ENCODE results near the gene STX17.

Gene STX17

DNA sequence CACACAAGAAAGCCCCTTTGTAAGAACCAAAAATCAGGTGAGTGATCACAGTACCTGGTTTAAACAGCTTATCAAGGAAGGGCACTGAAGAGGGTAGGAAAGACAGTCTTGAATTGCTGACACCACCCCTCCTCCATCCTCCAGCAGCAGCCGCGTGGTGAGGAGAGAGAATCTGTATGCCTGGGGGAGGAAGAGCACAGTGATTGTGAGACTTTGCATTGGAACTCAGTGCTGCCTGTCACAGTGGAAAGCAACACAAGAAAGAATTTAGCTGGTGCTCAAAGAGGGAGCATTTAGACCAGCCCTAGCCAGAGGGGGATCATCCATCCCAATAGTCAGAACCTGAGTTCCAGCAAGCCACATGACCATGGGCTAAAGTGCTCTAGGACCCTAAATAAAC lies 11.6 kb upstream of the STX17 start:
- no peaks in the 10 kb centered on the region for H3K36me3 Mint-ChIP-seq (ENCODE audit: low read depth)
- H3K27me3 Mint-ChIP-seq (ENCODE audit: low read depth): peaks cover 8% of the 10 kb centered on the region
- no peak overlapping the region for H3K27ac Mint-ChIP-seq
- no peaks in the 10 kb centered on the region for H3K4me1 Mint-ChIP-seq
- TF ChIP-seq, protein P1, sequence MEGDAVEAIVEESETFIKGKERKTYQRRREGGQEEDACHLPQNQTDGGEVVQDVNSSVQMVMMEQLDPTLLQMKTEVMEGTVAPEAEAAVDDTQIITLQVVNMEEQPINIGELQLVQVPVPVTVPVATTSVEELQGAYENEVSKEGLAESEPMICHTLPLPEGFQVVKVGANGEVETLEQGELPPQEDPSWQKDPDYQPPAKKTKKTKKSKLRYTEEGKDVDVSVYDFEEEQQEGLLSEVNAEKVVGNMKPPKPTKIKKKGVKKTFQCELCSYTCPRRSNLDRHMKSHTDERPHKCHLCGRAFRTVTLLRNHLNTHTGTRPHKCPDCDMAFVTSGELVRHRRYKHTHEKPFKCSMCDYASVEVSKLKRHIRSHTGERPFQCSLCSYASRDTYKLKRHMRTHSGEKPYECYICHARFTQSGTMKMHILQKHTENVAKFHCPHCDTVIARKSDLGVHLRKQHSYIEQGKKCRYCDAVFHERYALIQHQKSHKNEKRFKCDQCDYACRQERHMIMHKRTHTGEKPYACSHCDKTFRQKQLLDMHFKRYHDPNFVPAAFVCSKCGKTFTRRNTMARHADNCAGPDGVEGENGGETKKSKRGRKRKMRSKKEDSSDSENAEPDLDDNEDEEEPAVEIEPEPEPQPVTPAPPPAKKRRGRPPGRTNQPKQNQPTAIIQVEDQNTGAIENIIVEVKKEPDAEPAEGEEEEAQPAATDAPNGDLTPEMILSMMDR (IDR thresholded peaks at IDR 0.05; ENCODE audit: unreplicated experiment in 3 of 3): no peak
- H3K9me3 Mint-ChIP-seq: no peaks in the 10 kb centered on the region
- H3K4me3 Mint-ChIP-seq: no peak overlapping the region

DNA sequence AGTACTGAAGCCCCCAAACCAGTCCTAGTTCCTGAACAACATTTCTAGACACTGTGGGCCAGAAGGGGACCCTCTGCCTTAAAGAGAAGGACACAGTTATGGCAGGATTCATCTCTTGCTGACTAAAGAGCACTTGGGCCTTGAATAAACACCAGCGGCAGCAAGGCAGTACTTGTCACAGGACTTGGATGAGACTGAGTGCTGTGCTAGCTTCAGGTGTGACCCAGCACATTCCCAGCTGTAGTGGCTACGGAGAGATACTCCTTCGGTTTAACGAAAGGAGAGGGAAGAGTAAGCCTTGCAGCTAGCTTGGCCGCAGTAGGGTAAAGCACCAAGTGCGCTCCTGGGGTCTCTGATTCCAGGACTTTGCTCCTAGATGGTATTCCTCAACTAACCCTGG lies 10.9 kb upstream of the STX17 start:
- Mint-ChIP-seq H3K27me3 (ENCODE audit: low read depth) (peaks cover 5% of the 10 kb centered on the region), H3K9me3 (no peaks in the 10 kb centered on the region), H3K27ac (no peak overlapping the region), H3K4me1 (no peaks in the 10 kb centered on the region), H3K4me3 (no peak overlapping the region), H3K36me3 (ENCODE audit: low read depth) (no peaks in the 10 kb centered on the region)
- TF ChIP-seq, protein P1 (IDR thresholded peaks at IDR 0.05; ENCODE audit: unreplicated experiment in 3 of 3): no peak

DNA sequence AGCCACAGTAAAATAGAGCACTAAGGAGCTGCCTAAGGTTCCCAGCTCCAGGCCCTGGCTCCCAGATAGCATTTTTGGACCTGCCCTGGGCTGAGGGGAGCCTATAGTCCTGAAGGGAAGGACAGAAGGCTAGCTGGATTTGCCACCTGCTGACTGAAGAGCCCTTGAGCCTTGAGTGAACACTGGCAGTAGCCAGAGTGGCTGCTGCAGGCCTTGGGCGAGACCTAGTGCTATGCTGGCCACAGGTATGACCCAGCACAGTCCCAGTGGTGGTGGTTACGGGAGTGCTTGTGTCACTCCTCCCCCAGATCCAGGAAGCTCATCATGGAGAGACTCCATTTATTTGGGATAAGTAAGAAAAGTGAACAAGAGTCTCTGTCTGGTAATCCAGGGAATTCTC lies 10.3 kb upstream of the STX17 start:
- no peak overlapping the region for H3K4me3 Mint-ChIP-seq
- H3K9me3 Mint-ChIP-seq: no peaks in the 10 kb centered on the region
- H3K4me1 Mint-ChIP-seq: no peaks in the 10 kb centered on the region
- TF ChIP-seq, protein P1 (IDR thresholded peaks at IDR 0.05; ENCODE audit: unreplicated experiment in 3 of 3): no peak
- H3K36me3 Mint-ChIP-seq (ENCODE audit: low read depth): no peaks in the 10 kb centered on the region
- no peak overlapping the region for H3K27ac Mint-ChIP-seq
- H3K27me3 Mint-ChIP-seq (ENCODE audit: low read depth): peaks cover 4% of the 10 kb centered on the region

DNA sequence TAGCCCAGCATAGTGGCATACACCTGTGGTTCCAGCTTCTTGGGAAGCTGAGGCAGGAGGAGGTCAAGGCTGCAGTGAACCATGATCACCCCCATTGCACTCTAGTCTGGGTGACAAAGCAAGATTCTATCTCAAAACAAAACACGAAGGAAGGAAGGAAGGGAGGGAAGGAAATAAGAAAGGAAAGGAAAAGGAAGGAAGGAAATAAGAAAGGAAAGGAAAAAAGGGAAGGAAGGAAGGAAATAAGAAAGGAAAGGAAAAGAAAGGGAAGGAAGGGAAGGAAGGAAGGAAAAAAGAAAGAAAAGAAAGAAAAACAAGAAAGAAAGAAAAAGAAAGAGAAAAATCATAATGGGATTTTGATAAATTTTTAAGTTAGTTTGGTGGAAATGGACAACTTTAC lies 3.1 kb upstream of the STX17 start:
- H3K27me3 Mint-ChIP-seq (ENCODE audit: low read depth): peaks cover 4% of the 10 kb centered on the region

DNA sequence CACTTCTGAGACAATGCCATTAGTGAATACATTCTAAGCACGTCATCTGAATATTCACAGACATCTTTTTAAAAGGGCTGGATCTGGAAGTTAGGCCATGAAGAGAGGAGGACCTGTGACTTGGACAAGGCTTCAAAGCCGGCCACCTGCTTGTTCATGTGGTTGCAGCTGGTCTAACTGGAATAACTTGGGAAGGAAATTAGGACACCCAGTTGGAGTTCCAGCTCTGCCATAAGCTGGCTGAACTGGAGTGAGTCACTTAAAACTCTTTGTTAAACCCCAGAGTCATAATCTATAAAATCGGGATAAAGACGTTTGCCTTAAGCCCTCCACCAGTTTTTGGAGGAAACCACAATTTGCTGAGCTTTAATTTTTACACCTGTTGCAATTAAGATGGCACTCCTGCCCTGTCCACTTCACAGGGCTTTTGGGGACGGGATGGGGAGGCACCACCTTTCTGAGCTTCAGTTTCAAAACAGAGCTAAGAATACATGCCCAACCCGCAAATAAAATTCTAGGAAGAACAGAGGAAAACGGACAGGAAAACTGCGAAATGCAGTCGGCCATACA lies 536 bp upstream of the STX17 start:
- Mint-ChIP-seq H3K4me3 (peak overlapping the region; percentile 98 to 100 (median 100)), H3K4me1 (peaks cover 16% of the 10 kb centered on the region)

More for the DNA sequence above, 3.1 kb upstream of the STX17 start:
- TF ChIP-seq, protein P1 (IDR thresholded peaks at IDR 0.05; ENCODE audit: unreplicated experiment in 3 of 3): no peak
- Mint-ChIP-seq H3K4me1 (peaks cover 13% of the 10 kb centered on the region), H3K36me3 (ENCODE audit: low read depth) (no peaks in the 10 kb centered on the region), H3K4me3 (peak overlapping the region in 1 of 3 experiments; percentile 26), H3K9me3 (peaks cover 3% of the 10 kb centered on the region), H3K27ac (no peak overlapping the region)

DNA sequence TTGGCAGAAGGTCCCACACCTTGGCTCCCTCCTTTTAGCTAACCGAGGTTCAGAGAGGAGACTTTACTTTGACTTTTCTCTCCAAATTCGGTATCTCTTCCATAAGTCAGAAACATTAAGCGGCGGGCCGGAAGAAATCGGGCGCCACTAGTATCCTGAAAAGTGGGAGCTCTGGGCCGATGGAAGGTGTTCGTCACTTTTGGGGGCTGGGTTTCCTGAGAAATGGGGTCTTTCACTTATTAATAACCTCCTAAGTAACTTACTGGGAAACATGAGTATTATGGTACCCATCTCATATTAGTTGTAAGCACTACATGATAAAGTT lies 716 bp downstream of the STX17 start:
- Mint-ChIP-seq H3K4me1 (peaks cover 16% of the 10 kb centered on the region), H3K9me3 (peaks cover 1% of the 10 kb centered on the region), H3K27ac (peak overlapping the region; percentile 94 to 99 (median 95)), H3K27me3 (ENCODE audit: low read depth) (peaks cover 4% of the 10 kb centered on the region), H3K36me3 (ENCODE audit: low read depth) (peaks cover 6% of the 10 kb centered on the region), H3K4me3 (peak overlapping the region; percentile 98 to 100 (median 100))
- TF ChIP-seq, protein P1 (IDR thresholded peaks at IDR 0.05; ENCODE audit: unreplicated experiment in 3 of 3): no peak

More for the DNA sequence above, 536 bp upstream of the STX17 start:
- Mint-ChIP-seq H3K27ac (peak overlapping the region; percentile 94 to 95 (median 94)), H3K9me3 (peaks cover 3% of the 10 kb centered on the region), H3K36me3 (ENCODE audit: low read depth) (no peaks in the 10 kb centered on the region), H3K27me3 (ENCODE audit: low read depth) (peaks cover 4% of the 10 kb centered on the region)
- TF ChIP-seq, protein P1 (IDR thresholded peaks at IDR 0.05; ENCODE audit: unreplicated experiment in 3 of 3): no peak

All from nephron (organoid).